ENCODE results near the gene PRKN. TPM values are rescaled to one million over a fixed set of nuclear protein-coding genes. Genes with fewer than 3 reads are reported as not detected.

The PRKN gene
- total and polyA plus RNA-seq, 3 experiments from 2014 or later = 0.22 to 1.0 (median 0.55) TPM

- H3K9me3 ChIP-seq (ENCODE audit: low read length) = no peaks in the 10 kb centered on the region
- H3K27ac ChIP-seq (ENCODE audit: low read depth, low read length) = no peak overlapping the region
- POLR2A ChIA-PET = no interaction called here
- Mint-ChIP-seq H3K4me3 (no peak overlapping the region), H3K9me3 (peaks cover 0 to 19% (median 8%) of the 10 kb centered on the region in 5 donors), H3K4me1 (no peaks in the 10 kb centered on the region), H3K27me3 (no peaks in the 10 kb centered on the region), H3K27ac (no peak overlapping the region), H3K36me3 (no peaks in the 10 kb centered on the region)
- H3K4me3 ChIP-seq (ENCODE audit: low read length) = no peak overlapping the region
- no peaks in the 10 kb centered on the region for H3K36me3 ChIP-seq (ENCODE audit: insufficient read depth, low read length)
- no peak for DNase-seq
- CTCF ChIA-PET = no interaction called here
- no peaks in the 10 kb centered on the region for H3K4me1 ChIP-seq (ENCODE audit: insufficient read depth, low read length)
- H3K27me3 ChIP-seq (ENCODE audit: insufficient read depth, low read length, poor library complexity, severe bottlenecking) = no peaks in the 10 kb centered on the region
Measured at GRCh38 chr6:162187168-162187935, 540.2 kb downstream of the PRKN start.

GRCh38 chr6:162184465-162184864 is 543.1 kb downstream of the PRKN start:
- H3K27me3 Mint-ChIP-seq = no peaks in the 10 kb centered on the region
- H3K36me3 Mint-ChIP-seq = no peaks in the 10 kb centered on the region

GRCh38 chr6:162181741-162182401 is 545.7 kb downstream of the PRKN start:
- Histone ChIP-seq H3K4me1 (ENCODE audit: insufficient read depth, low read length) (no peaks in the 10 kb centered on the region), H3K27me3 (ENCODE audit: insufficient read depth, low read length, poor library complexity, severe bottlenecking) (no peaks in the 10 kb centered on the region), H3K36me3 (ENCODE audit: insufficient read depth, low read length) (no peaks in the 10 kb centered on the region), H3K27ac (ENCODE audit: low read depth, low read length) (no peak overlapping the region), H3K4me3 (ENCODE audit: low read length) (no peak overlapping the region), H3K9me3 (ENCODE audit: low read length) (no peaks in the 10 kb centered on the region)
- POLR2A ChIA-PET = no interaction called here
- Mint-ChIP-seq H3K27me3 (no peaks in the 10 kb centered on the region), H3K4me1 (no peaks in the 10 kb centered on the region), H3K36me3 (peaks cover 0 to 4% (median 0%) of the 10 kb centered on the region in 3 donors), H3K9me3 (peaks cover 0 to 20% (median 2%) of the 10 kb centered on the region in 5 donors), H3K27ac (no peak overlapping the region), H3K4me3 (no peak overlapping the region)
- no peak for DNase-seq
- CTCF ChIA-PET = no interaction called here

More at GRCh38 chr6:162184465-162184864, 543.1 kb downstream of the PRKN start:
- Histone ChIP-seq H3K27me3 (ENCODE audit: insufficient read depth, low read length, poor library complexity, severe bottlenecking) (no peaks in the 10 kb centered on the region), H3K4me1 (ENCODE audit: insufficient read depth, low read length) (no peaks in the 10 kb centered on the region), H3K27ac (ENCODE audit: low read depth, low read length) (no peak overlapping the region), H3K36me3 (ENCODE audit: insufficient read depth, low read length) (no peaks in the 10 kb centered on the region), H3K4me3 (ENCODE audit: low read length) (no peak overlapping the region), H3K9me3 (ENCODE audit: low read length) (no peaks in the 10 kb centered on the region)
- ChIA-PET POLR2A (no interaction called here), CTCF (no interaction called here)
- peaks cover 0 to 22% (median 6%) of the 10 kb centered on the region in 5 donors for H3K9me3 Mint-ChIP-seq
- H3K27ac Mint-ChIP-seq = no peak overlapping the region
- no peaks in the 10 kb centered on the region for H3K4me1 Mint-ChIP-seq
- no peak for DNase-seq
- H3K4me3 Mint-ChIP-seq = no peak overlapping the region

GRCh38 chr6:162181111-162181510 is 546.5 kb downstream of the PRKN start:
- no peak overlapping the region for H3K27ac ChIP-seq (ENCODE audit: low read depth, low read length)
- ChIA-PET CTCF (no interaction called here), POLR2A (no interaction called here)
- no peak overlapping the region for H3K4me3 ChIP-seq (ENCODE audit: low read length)
- no peaks in the 10 kb centered on the region for H3K27me3 Mint-ChIP-seq
- no peaks in the 10 kb centered on the region for H3K4me1 ChIP-seq (ENCODE audit: insufficient read depth, low read length)
- H3K36me3 ChIP-seq (ENCODE audit: insufficient read depth, low read length) = no peaks in the 10 kb centered on the region
- peaks cover 0 to 17% (median 2%) of the 10 kb centered on the region in 5 donors for H3K9me3 Mint-ChIP-seq
- H3K27me3 ChIP-seq (ENCODE audit: insufficient read depth, low read length, poor library complexity, severe bottlenecking) = no peaks in the 10 kb centered on the region
- peaks cover 0 to 4% (median 0%) of the 10 kb centered on the region in 3 donors for H3K36me3 Mint-ChIP-seq
- H3K9me3 ChIP-seq (ENCODE audit: low read length) = no peaks in the 10 kb centered on the region
- no peak overlapping the region for H3K27ac Mint-ChIP-seq
- H3K4me1 Mint-ChIP-seq = no peaks in the 10 kb centered on the region
- no peak for DNase-seq
- H3K4me3 Mint-ChIP-seq = no peak overlapping the region

GRCh38 chr6:162179196-162179951 is 548.2 kb downstream of the PRKN start:
- no peaks in the 10 kb centered on the region for H3K9me3 ChIP-seq (ENCODE audit: low read length)
- no peak for DNase-seq
- H3K4me3 ChIP-seq (ENCODE audit: low read length) = no peak overlapping the region
- no peaks in the 10 kb centered on the region for H3K36me3 ChIP-seq (ENCODE audit: insufficient read depth, low read length)
- Mint-ChIP-seq H3K36me3 (peaks cover 0 to 4% (median 0%) of the 10 kb centered on the region in 3 donors), H3K9me3 (peaks cover 0 to 14% (median 2%) of the 10 kb centered on the region in 5 donors), H3K4me1 (no peaks in the 10 kb centered on the region), H3K27ac (no peak overlapping the region), H3K27me3 (no peaks in the 10 kb centered on the region), H3K4me3 (no peak overlapping the region)
- POLR2A ChIA-PET = no interaction called here
- H3K27me3 ChIP-seq (ENCODE audit: insufficient read depth, low read length, poor library complexity, severe bottlenecking) = no peaks in the 10 kb centered on the region
- H3K27ac ChIP-seq (ENCODE audit: low read depth, low read length) = no peak overlapping the region
- H3K4me1 ChIP-seq (ENCODE audit: insufficient read depth, low read length) = no peaks in the 10 kb centered on the region
- CTCF ChIA-PET = no interaction called here

GRCh38 chr6:162178666-162179065 is 548.9 kb downstream of the PRKN start:
- H3K36me3 Mint-ChIP-seq = peaks cover 0 to 4% (median 0%) of the 10 kb centered on the region in 3 donors
- DNase-seq = no peak
- peaks cover 0 to 16% (median 2%) of the 10 kb centered on the region in 5 donors for H3K9me3 Mint-ChIP-seq
- no peaks in the 10 kb centered on the region for H3K27me3 Mint-ChIP-seq
- Histone ChIP-seq H3K4me1 (ENCODE audit: insufficient read depth, low read length) (no peaks in the 10 kb centered on the region), H3K27ac (ENCODE audit: low read depth, low read length) (no peak overlapping the region), H3K27me3 (ENCODE audit: insufficient read depth, low read length, poor library complexity, severe bottlenecking) (no peaks in the 10 kb centered on the region), H3K9me3 (ENCODE audit: low read length) (no peaks in the 10 kb centered on the region), H3K36me3 (ENCODE audit: insufficient read depth, low read length) (no peaks in the 10 kb centered on the region), H3K4me3 (ENCODE audit: low read length) (no peak overlapping the region)
- ChIA-PET CTCF (no interaction called here), POLR2A (no interaction called here)
- H3K27ac Mint-ChIP-seq = no peak overlapping the region
- H3K4me3 Mint-ChIP-seq = no peak overlapping the region
- H3K4me1 Mint-ChIP-seq = no peaks in the 10 kb centered on the region

- Mint-ChIP-seq H3K27ac (no peak overlapping the region), H3K9me3 (peaks cover 0 to 16% (median 0%) of the 10 kb centered on the region in 5 donors), H3K27me3 (no peaks in the 10 kb centered on the region), H3K4me1 (no peaks in the 10 kb centered on the region), H3K4me3 (no peak overlapping the region), H3K36me3 (peaks cover 0 to 4% (median 0%) of the 10 kb centered on the region in 3 donors)
- Histone ChIP-seq H3K36me3 (ENCODE audit: insufficient read depth, low read length) (no peaks in the 10 kb centered on the region), H3K4me3 (ENCODE audit: low read length) (no peak overlapping the region), H3K27ac (ENCODE audit: low read depth, low read length) (no peak overlapping the region), H3K27me3 (ENCODE audit: insufficient read depth, low read length, poor library complexity, severe bottlenecking) (no peaks in the 10 kb centered on the region), H3K4me1 (ENCODE audit: insufficient read depth, low read length) (no peaks in the 10 kb centered on the region), H3K9me3 (ENCODE audit: low read length) (no peaks in the 10 kb centered on the region)
- ChIA-PET POLR2A (no interaction called here), CTCF (no interaction called here)
- DNase-seq = no peak
Measured at GRCh38 chr6:162178266-162178665, 549.3 kb downstream of the PRKN start.

GRCh38 chr6:162177746-162178145 is 549.8 kb downstream of the PRKN start:
- Mint-ChIP-seq H3K9me3 (peaks cover 0 to 16% (median 0%) of the 10 kb centered on the region in 5 donors), H3K27me3 (no peaks in the 10 kb centered on the region), H3K36me3 (peaks cover 0 to 4% (median 0%) of the 10 kb centered on the region in 3 donors), H3K4me1 (no peaks in the 10 kb centered on the region), H3K27ac (no peak overlapping the region), H3K4me3 (no peak overlapping the region)
- no peak for DNase-seq
- no peak overlapping the region for H3K4me3 ChIP-seq (ENCODE audit: low read length)
- no peak overlapping the region for H3K27ac ChIP-seq (ENCODE audit: low read depth, low read length)
- no peaks in the 10 kb centered on the region for H3K27me3 ChIP-seq (ENCODE audit: insufficient read depth, low read length, poor library complexity, severe bottlenecking)
- H3K36me3 ChIP-seq (ENCODE audit: insufficient read depth, low read length) = no peaks in the 10 kb centered on the region
- CTCF ChIA-PET = no interaction called here
- H3K4me1 ChIP-seq (ENCODE audit: insufficient read depth, low read length) = no peaks in the 10 kb centered on the region
- no peaks in the 10 kb centered on the region for H3K9me3 ChIP-seq (ENCODE audit: low read length)
- POLR2A ChIA-PET = no interaction called here
